Measurements from ENCODE around the gene C1orf232.

Gene C1orf232

DNA sequence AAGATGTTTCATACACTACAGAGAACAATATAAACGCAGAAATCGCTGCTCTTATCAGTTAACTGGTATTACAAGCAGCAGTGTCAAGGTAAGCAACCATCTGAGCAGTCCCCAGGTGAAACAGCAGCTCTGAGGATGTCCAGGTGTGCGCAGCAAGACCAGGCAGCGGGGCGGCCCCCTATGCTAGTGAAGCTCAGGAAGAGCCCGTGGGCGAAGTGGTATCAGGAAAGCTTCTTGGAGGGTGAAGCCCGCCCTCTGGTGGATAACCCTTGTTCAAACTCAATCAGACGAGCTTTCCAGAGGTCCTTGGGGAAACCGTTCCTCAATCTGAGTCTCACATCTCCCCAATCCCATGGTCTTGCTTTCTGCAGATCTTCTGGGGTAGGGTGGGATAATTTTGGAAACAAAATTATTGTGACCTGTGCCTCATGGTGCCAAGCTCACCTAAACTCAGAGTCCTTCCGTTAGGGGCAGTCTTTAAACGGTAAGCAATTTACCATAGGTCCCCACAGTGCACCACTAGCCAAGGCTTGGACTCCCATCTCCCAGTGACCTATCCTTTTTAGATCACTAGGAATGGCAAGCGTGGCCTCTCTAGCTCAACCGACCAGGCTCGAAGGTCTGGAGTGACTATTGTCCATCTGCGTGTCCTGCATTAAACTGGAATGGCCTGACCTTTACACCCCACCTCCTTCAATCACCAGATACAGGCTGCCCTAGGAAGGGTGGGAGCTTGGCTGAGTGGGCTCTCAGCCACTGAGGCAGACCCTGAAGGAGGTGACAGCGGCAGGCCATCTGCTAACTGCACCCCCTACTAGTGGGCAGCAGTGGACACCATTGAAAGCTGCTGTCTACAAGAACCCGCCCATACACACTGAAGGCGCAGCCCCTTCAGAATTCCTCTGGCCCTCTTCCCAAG lies 23.5 kb downstream of the C1orf232 start:
- no peak overlapping the region for H3K27ac ChIP-seq
- no peaks in the 10 kb centered on the region for H3K27me3 ChIP-seq
- no peaks in the 10 kb centered on the region for H3K9me3 ChIP-seq
- no peak overlapping the region for H3K9ac ChIP-seq
- H3K36me3 ChIP-seq, result no peaks in the 10 kb centered on the region
- H4K20me1 ChIP-seq, result no peaks in the 10 kb centered on the region
- H3K4me1 ChIP-seq, result 0 out of 2 replicates have a peak, but pooled peaks cover 9% of the 10 kb centered on the region
- no peak overlapping the region for H3K4me3 ChIP-seq
- H3K4me2 ChIP-seq, result peak overlapping the region; percentile 21; the same call in 1 of the 2 replicates
- TF ChIP-seq Cebpa-rat (IDR thresholded peaks at IDR 0.05), result no peak

- Histone ChIP-seq H3K27ac (no peak overlapping the region), H3K4me2 (no peak overlapping the region), H3K9ac (no peak overlapping the region), H4K20me1 (no peaks in the 10 kb centered on the region), H3K27me3 (no peaks in the 10 kb centered on the region), H3K36me3 (no peaks in the 10 kb centered on the region), H3K4me3 (no peak overlapping the region), H3K4me1 (peaks cover 30% of the 10 kb centered on the region), H3K9me3 (no peaks in the 10 kb centered on the region)
- no peak for TF ChIP-seq Cebpa-rat (IDR thresholded peaks at IDR 0.05)
These were observed 26.6 kb downstream of the C1orf232 start for GRCh38 chr1:26142159-26142558.

DNA sequence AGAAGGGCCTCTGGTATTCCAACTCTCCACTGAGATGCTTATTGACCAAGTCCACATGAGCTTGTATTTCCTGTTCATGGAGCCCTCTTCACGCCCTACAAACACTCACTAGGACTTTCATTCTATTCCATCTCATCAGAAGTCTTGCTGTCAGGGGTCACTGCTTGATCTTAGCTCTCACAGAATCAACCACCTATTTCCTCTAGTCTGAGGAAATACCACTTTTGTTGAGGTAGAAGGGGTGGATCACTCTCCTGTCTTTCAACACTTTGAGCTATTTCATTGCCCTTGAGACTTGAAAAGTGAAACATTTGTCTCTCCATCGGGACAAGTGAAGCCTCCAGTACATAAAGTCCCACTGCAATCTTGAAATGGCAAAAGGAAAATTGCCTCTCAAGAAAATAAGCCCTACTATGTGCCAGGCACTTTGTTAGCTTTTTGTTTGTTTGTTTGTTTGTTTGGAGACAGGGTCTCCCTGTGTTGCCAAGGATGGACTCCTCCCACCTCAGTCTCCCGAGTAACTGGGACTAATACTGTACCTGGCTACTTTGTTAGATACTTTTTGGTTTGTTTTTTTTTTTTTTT lies 29.7 kb downstream of the C1orf232 start:
- Histone ChIP-seq H3K9ac (no peak overlapping the region), H3K27ac (no peak overlapping the region), H3K9me3 (peaks cover 11% of the 10 kb centered on the region), H3K27me3 (no peaks in the 10 kb centered on the region), H3K36me3 (no peaks in the 10 kb centered on the region), H4K20me1 (no peaks in the 10 kb centered on the region), H3K4me3 (no peak overlapping the region), H3K4me1 (peaks cover 24% of the 10 kb centered on the region), H3K4me2 (peak overlapping the region; percentile 27)
- TF ChIP-seq Cebpa-rat (IDR thresholded peaks at IDR 0.05), result no peak

DNA sequence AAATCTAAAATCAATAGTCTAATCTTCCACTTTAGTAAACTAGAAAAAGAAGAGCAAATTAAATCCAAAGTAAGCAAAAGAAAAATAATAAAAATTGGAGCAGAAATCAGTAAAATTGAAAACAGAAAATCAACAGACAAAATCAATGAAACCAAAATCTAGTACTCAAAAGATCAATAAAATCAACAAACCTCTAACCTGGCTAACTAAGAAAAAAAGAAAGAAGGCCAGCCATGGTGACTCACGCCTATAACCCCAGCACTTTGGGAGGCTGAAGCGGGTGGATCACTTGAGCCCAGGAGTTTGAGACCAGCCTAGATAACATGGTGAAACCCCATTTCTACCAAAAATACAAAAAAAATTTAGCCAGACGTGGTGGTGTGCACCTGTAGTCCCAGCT lies 34.3 kb downstream of the C1orf232 start:
- TF ChIP-seq Cebpa-rat (IDR thresholded peaks at IDR 0.05), result no peak
- Histone ChIP-seq H3K9me3 (peaks cover 11% of the 10 kb centered on the region), H3K9ac (no peak overlapping the region), H3K27me3 (no peaks in the 10 kb centered on the region), H3K27ac (no peak overlapping the region), H4K20me1 (no peaks in the 10 kb centered on the region), H3K4me2 (no peak overlapping the region), H3K36me3 (no peaks in the 10 kb centered on the region), H3K4me1 (peaks cover 23% of the 10 kb centered on the region), H3K4me3 (no peak overlapping the region)

DNA sequence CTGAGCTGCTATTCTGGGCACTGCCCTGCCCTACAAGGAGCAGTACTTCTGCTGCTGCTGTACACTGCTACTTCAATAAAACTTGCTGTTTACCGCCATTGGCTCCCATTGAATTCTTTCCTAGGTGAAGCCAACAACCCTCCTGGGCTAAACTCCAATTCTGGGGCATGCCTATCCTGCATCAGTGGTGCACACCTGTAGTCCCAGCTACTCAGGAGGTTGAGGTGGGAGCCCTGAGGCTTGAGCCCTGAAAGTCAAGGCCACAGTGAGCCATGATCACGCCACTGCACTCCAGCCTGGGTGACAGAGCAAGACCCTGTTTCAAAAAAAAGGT lies 36.0 kb downstream of the C1orf232 start:
- Histone ChIP-seq H3K36me3 (no peaks in the 10 kb centered on the region), H3K4me2 (no peak overlapping the region), H3K9ac (no peak overlapping the region), H3K9me3 (peaks cover 11% of the 10 kb centered on the region), H3K27me3 (no peaks in the 10 kb centered on the region), H4K20me1 (no peaks in the 10 kb centered on the region), H3K4me3 (no peak overlapping the region), H3K27ac (no peak overlapping the region), H3K4me1 (peaks cover 19% of the 10 kb centered on the region)
- TF ChIP-seq Cebpa-rat (IDR thresholded peaks at IDR 0.05), result no peak

GRCh38 chr1:26132128-26132833 lies 36.5 kb downstream of the C1orf232 start:
- Histone ChIP-seq H4K20me1 (no peaks in the 10 kb centered on the region), H3K4me2 (no peak overlapping the region), H3K9me3 (peaks cover 11% of the 10 kb centered on the region), H3K27ac (no peak overlapping the region), H3K4me3 (no peak overlapping the region), H3K9ac (no peak overlapping the region), H3K27me3 (no peaks in the 10 kb centered on the region), H3K4me1 (peaks cover 19% of the 10 kb centered on the region), H3K36me3 (no peaks in the 10 kb centered on the region)
- no peak for TF ChIP-seq Cebpa-rat (IDR thresholded peaks at IDR 0.05)

- no peak overlapping the region for H3K4me2 ChIP-seq
These were observed 38.1 kb downstream of the C1orf232 start for GRCh38 chr1:26130695-26131094.

GRCh38 chr1:26129778-26130177 lies 39.0 kb downstream of the C1orf232 start:
- no peak for TF ChIP-seq Cebpa-rat (IDR thresholded peaks at IDR 0.05)
- Histone ChIP-seq H3K36me3 (no peaks in the 10 kb centered on the region), H4K20me1 (no peaks in the 10 kb centered on the region), H3K27me3 (no peaks in the 10 kb centered on the region), H3K9me3 (peaks cover 5% of the 10 kb centered on the region), H3K4me2 (no peak overlapping the region), H3K9ac (no peak overlapping the region), H3K4me3 (no peak overlapping the region), H3K27ac (no peak overlapping the region), H3K4me1 (peaks cover 39% of the 10 kb centered on the region)

More at GRCh38 chr1:26130695-26131094, 38.1 kb downstream of the C1orf232 start:
- H3K27me3 ChIP-seq, result no peaks in the 10 kb centered on the region
- H3K4me1 ChIP-seq, result peaks cover 31% of the 10 kb centered on the region
- H3K9ac ChIP-seq, result no peak overlapping the region
- no peak for TF ChIP-seq Cebpa-rat (IDR thresholded peaks at IDR 0.05)
- H3K9me3 ChIP-seq, result peaks cover 11% of the 10 kb centered on the region
- no peak overlapping the region for H3K4me3 ChIP-seq
- no peaks in the 10 kb centered on the region for H3K36me3 ChIP-seq
- H3K27ac ChIP-seq, result no peak overlapping the region
- H4K20me1 ChIP-seq, result no peaks in the 10 kb centered on the region

DNA sequence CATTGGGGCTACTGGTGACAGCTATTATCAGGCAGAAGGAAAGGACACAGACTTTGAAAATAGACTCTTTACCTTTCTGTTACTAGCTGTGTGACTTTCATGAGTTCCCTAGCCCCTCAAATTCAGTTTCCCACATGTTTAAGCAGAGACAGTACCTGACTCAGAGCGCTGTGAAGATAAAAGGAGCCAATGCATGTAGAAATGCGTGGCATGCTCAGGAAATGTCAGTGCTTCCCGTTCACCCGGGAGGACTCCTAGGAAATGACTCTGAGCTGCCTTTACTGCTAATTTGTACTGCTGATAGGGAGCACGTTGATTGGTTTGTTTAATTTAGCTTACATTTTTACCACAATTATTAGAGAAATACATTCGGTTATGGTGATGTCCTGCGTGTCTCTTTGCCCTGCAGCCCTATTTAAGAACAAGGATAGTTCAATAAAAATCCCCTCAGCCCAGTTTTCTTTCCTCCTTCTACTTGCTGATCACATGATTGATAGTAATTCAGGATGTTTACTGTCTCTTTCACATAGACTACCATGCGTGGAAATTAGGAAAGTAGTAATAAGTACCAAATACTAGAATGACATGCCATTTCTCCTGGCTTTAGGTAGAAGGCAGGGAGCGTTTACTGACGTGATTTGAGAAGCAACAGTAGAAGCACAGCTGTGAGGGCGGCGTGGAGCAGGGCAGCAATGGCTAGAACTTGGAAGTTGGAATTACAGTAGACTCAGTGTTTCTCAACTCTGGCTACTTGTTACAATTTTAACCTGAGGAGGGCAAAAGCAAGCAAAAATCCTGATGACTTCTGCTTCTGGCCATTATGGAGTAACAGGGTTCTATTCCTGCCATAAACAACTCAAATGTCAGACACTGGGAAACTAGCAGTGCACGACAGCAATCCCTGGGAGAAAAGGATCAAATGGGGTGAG lies 41.3 kb downstream of the C1orf232 start:
- H3K9me3 ChIP-seq, result no peaks in the 10 kb centered on the region
- H3K27me3 ChIP-seq, result no peaks in the 10 kb centered on the region
- no peak overlapping the region for H3K4me3 ChIP-seq
- H3K36me3 ChIP-seq, result peaks cover under 1% of the 10 kb centered on the region; the same call in 1 of the 2 replicates
- no peaks in the 10 kb centered on the region for H4K20me1 ChIP-seq
- H3K9ac ChIP-seq, result 0 out of 2 replicates have a peak overlapping the region, but pooled peaks have one; percentile 20
- no peak for TF ChIP-seq Cebpa-rat (IDR thresholded peaks at IDR 0.05)
- H3K4me1 ChIP-seq, result peaks cover 43% of the 10 kb centered on the region
- H3K4me2 ChIP-seq, result peak overlapping the region; percentile 75
- H3K27ac ChIP-seq, result peak overlapping the region; percentile 72

Data from BLaER1 (cell line).